Osteoblast (primary cell): ENCODE data around the gene ACAP3. TPM values are rescaled to one million over a fixed set of nuclear protein-coding genes. Genes with fewer than 3 reads are reported as not detected.
A peak's percentile ranks its signal among the peaks of the same experiment; 100 is the strongest.

Experiments
- DNase-seq: peaks from one replicate; pipeline ENCODE4 v3.0.0; 2011; ENCODE audit warnings: low spot score, mixed read lengths; ENCODE audit not compliant: insufficient read length; ENCODE audit errors: missing footprints
- H2AFZ ChIP-seq: 2 replicates; pipeline ENCODE4 v1.6.0; 2011; ENCODE audit warnings: mild to moderate bottlenecking, low read length
- H3K27ac ChIP-seq: 2 replicates; pipeline ENCODE4 v1.5.1; 2011; ENCODE audit warnings: mild to moderate bottlenecking, low read depth, low read length, moderate library complexity
- H3K27me3 ChIP-seq: 2 replicates; pipeline ENCODE4 v1.6.0; 2012; ENCODE audit warnings: mild to moderate bottlenecking, control low read depth, inconsistent platforms, low read length, moderate library complexity; ENCODE audit not compliant: insufficient read depth
- H3K36me3 ChIP-seq: 2 replicates; pipeline ENCODE4 v1.5.1; 2011; ENCODE audit warnings: mild to moderate bottlenecking, low read length, control low read depth, moderate library complexity; ENCODE audit not compliant: insufficient read depth
- H3K4me1 ChIP-seq: 2 replicates; pipeline ENCODE4 v1.5.1; 2011; ENCODE audit warnings: mild to moderate bottlenecking, low read length, control low read depth, moderate library complexity; ENCODE audit not compliant: insufficient read depth
- H3K4me2 ChIP-seq: 2 replicates; pipeline ENCODE4 v1.6.0; 2011; ENCODE audit warnings: mild to moderate bottlenecking, low read length; ENCODE audit not compliant: insufficient read depth
- H3K4me3 ChIP-seq: fragments of 200-600 bp; sonication (generic); 3 replicates; pipeline ENCODE4 v1.5.1; 2012; ENCODE audit warnings: mild to moderate bottlenecking, low read length, inconsistent platforms; ENCODE audit not compliant: insufficient read depth
- H3K79me2 ChIP-seq: 2 replicates; pipeline ENCODE4 v1.6.0; 2012; ENCODE audit warnings: mild to moderate bottlenecking, low read length, control low read depth, inconsistent platforms; ENCODE audit not compliant: insufficient read depth
- H3K9me3 ChIP-seq: 2 replicates; pipeline ENCODE4 v1.5.1; 2011; ENCODE audit warnings: low read depth, low read length, control low read depth
- H4K20me1 ChIP-seq: 2 replicates; pipeline ENCODE4 v1.6.0; 2012; ENCODE audit warnings: mild to moderate bottlenecking, low read length, control low read depth; ENCODE audit not compliant: insufficient read depth
- total RNA-seq: library from RNA; depleted of rRNA; stranded (reverse); fragments of >200 nt; gene quantifications from 2 replicates; pipeline ENCODE4 v1.2.3, GENCODE V29; 2012
- TF ChIP-seq, protein P1 (sequence below): IDR thresholded peaks from 2 replicates; pipeline ENCODE4 v1.5.1; 2011; ENCODE audit warnings: mild to moderate bottlenecking, low read depth, low read length, moderate library complexity; ENCODE audit errors: extremely low read depth

Gene ACAP3
- total RNA-seq, 1 donor = 46.7 TPM

- no peaks in the 10 kb centered on the region for H3K9me3 ChIP-seq
- no peak for DNase-seq
- H3K4me3 ChIP-seq = no peak overlapping the region
- no peak overlapping the region for H2AFZ ChIP-seq
- peaks cover 87% of the 10 kb centered on the region for H3K79me2 ChIP-seq
- H3K4me1 ChIP-seq = peaks cover 35% of the 10 kb centered on the region
- H3K4me2 ChIP-seq = no peak overlapping the region
- no peaks in the 10 kb centered on the region for H3K27me3 ChIP-seq
- H4K20me1 ChIP-seq = peaks cover 69% of the 10 kb centered on the region
- peak overlapping the region; percentile 56 for H3K27ac ChIP-seq
- peaks cover 21% of the 10 kb centered on the region for H3K36me3 ChIP-seq
- TF ChIP-seq, protein P1, sequence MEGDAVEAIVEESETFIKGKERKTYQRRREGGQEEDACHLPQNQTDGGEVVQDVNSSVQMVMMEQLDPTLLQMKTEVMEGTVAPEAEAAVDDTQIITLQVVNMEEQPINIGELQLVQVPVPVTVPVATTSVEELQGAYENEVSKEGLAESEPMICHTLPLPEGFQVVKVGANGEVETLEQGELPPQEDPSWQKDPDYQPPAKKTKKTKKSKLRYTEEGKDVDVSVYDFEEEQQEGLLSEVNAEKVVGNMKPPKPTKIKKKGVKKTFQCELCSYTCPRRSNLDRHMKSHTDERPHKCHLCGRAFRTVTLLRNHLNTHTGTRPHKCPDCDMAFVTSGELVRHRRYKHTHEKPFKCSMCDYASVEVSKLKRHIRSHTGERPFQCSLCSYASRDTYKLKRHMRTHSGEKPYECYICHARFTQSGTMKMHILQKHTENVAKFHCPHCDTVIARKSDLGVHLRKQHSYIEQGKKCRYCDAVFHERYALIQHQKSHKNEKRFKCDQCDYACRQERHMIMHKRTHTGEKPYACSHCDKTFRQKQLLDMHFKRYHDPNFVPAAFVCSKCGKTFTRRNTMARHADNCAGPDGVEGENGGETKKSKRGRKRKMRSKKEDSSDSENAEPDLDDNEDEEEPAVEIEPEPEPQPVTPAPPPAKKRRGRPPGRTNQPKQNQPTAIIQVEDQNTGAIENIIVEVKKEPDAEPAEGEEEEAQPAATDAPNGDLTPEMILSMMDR = no peak
Observed at GRCh38 chr1:1343811-1344421, 36.2 kb upstream of the ACAP3 start.

GRCh38 chr1:1342584-1343115, 34.9 kb upstream of the ACAP3 start:
- Histone ChIP-seq H3K4me3 (no peak overlapping the region), H3K36me3 (peaks cover 28% of the 10 kb centered on the region), H4K20me1 (peaks cover 67% of the 10 kb centered on the region), H3K27ac (no peak overlapping the region), H2AFZ (no peak overlapping the region), H3K27me3 (no peaks in the 10 kb centered on the region), H3K4me2 (no peak overlapping the region), H3K4me1 (peaks cover 31% of the 10 kb centered on the region), H3K9me3 (no peaks in the 10 kb centered on the region), H3K79me2 (peaks cover 74% of the 10 kb centered on the region)
- TF ChIP-seq, protein P1 = no peak
- no peak for DNase-seq

- Histone ChIP-seq H3K36me3 (peaks cover 32% of the 10 kb centered on the region), H3K4me3 (no peak overlapping the region), H4K20me1 (peaks cover 66% of the 10 kb centered on the region), H3K4me2 (no peak overlapping the region), H2AFZ (no peak overlapping the region), H3K27me3 (no peaks in the 10 kb centered on the region), H3K9me3 (no peaks in the 10 kb centered on the region), H3K27ac (no peak overlapping the region), H3K4me1 (peaks cover 26% of the 10 kb centered on the region), H3K79me2 (peaks cover 69% of the 10 kb centered on the region)
- no peak for DNase-seq
- TF ChIP-seq, protein P1 = no peak
Observed at GRCh38 chr1:1342061-1342562, 34.4 kb upstream of the ACAP3 start.

DNA sequence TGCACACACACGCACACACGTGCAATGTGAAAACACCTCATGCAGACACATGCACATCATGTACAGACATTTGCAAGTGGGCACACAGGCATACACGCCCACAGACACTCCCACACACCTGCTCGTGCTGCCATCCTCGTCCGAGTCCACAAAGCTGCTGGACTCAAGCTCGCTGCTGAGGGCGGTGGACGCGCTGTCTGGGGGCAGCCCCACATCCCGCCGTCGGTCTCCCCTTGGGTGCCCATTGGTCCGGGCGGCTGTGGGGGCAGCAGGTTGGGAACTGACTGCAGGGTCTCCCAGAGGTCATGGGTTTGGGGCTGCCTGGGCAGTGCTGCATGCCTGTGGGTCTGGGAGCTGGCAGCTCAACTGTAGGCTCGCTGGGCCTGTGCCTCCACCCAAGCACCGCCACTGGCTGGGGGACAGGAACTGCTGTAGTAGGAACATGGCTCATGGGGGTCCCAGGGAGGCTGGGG, 33.9 kb upstream of the ACAP3 start:
- DNase-seq = no peak
- no peaks in the 10 kb centered on the region for H3K27me3 ChIP-seq
- no peak overlapping the region for H3K27ac ChIP-seq
- peaks cover 32% of the 10 kb centered on the region for H3K36me3 ChIP-seq
- H4K20me1 ChIP-seq = peaks cover 61% of the 10 kb centered on the region
- no peak overlapping the region for H2AFZ ChIP-seq
- H3K4me2 ChIP-seq = no peak overlapping the region
- no peaks in the 10 kb centered on the region for H3K9me3 ChIP-seq
- peaks cover 63% of the 10 kb centered on the region for H3K79me2 ChIP-seq
- H3K4me3 ChIP-seq = no peak overlapping the region
- TF ChIP-seq, protein P1 = no peak
- H3K4me1 ChIP-seq = peaks cover 20% of the 10 kb centered on the region
